Parathyroid adenoma (tissue), 2 donors: ENCODE results near the gene DHX58.

Source experiments
- H2AFZ ChIP-seq: fragments of 300-600 bp; sonication (generic); one replicate; pipeline ENCODE4 v1.7.0; 2017; ENCODE audit warnings: antibody characterized with exemption, mild to moderate bottlenecking
- H3K27ac ChIP-seq: fragments of 300-600 bp; sonication (generic); one replicate; pipeline ENCODE4 v1.7.0; 2017
- H3K27me3 ChIP-seq: fragments of 300-600 bp; sonication (generic); one replicate; pipeline ENCODE4 v1.7.0; 2017; ENCODE audit warnings: low read length; ENCODE audit not compliant: control insufficient read depth, insufficient read depth
- H3K36me3 ChIP-seq: fragments of 300-600 bp; sonication (generic); one replicate; pipeline ENCODE4 v1.7.0; 2017; ENCODE audit warnings: low read length; ENCODE audit not compliant: control insufficient read depth, insufficient read depth
- H3K4me1 ChIP-seq: fragments of 300-600 bp; sonication (generic); one replicate; pipeline ENCODE4 v1.7.0; 2017; ENCODE audit warnings: control low read depth
- H3K4me2 ChIP-seq: fragments of 300-600 bp; sonication (generic); one replicate; pipeline ENCODE4 v1.7.0; 2017; ENCODE audit warnings: low read length
- H3K4me3 ChIP-seq: fragments of 300-600 bp; sonication (generic); one replicate; pipeline ENCODE4 v1.7.0; 2017; ENCODE audit warnings: low read depth, low read length
- H3K79me2 ChIP-seq: fragments of 300-600 bp; sonication (generic); one replicate; pipeline ENCODE4 v1.7.0; 2017; ENCODE audit warnings: control low read depth
- H3K9ac ChIP-seq: fragments of 300-600 bp; sonication (generic); one replicate; pipeline ENCODE4 v1.7.0; 2017; ENCODE audit warnings: mild to moderate bottlenecking
- H3K9me3 ChIP-seq: fragments of 300-600 bp; sonication (generic); one replicate; pipeline ENCODE4 v1.7.0; 2017; ENCODE audit warnings: low read length; ENCODE audit not compliant: control insufficient read depth
- CTCF ChIP-seq: fragments of 300-600 bp; sonication (generic); IDR thresholded peaks from one replicate; pipeline ENCODE4 v1.7.0; 2017; ENCODE audit warnings: antibody characterized with exemption, mild to moderate bottlenecking
- donor health status: primary hyperparathyroidism.

Gene DHX58

GRCh38 chr17:42118545-42118944 lies 6.0 kb upstream of the DHX58 start:
- H3K27ac ChIP-seq = no peak overlapping the region
- H3K36me3 ChIP-seq = no peaks in the 10 kb centered on the region
- no peak overlapping the region for H3K9ac ChIP-seq
- H3K79me2 ChIP-seq = no peaks in the 10 kb centered on the region
- H3K4me2 ChIP-seq = no peak overlapping the region
- H3K9me3 ChIP-seq = no peaks in the 10 kb centered on the region
- H3K4me1 ChIP-seq = peaks cover 3% of the 10 kb centered on the region
- H3K4me3 ChIP-seq = no peak overlapping the region
- no peak overlapping the region for H2AFZ ChIP-seq
- H3K27me3 ChIP-seq = no peaks in the 10 kb centered on the region
- TF ChIP-seq CTCF = peak; percentile 34

GRCh38 chr17:42118126-42118510 lies 5.6 kb upstream of the DHX58 start:
- no peaks in the 10 kb centered on the region for H3K9me3 ChIP-seq
- H3K27ac ChIP-seq = no peak overlapping the region
- no peak overlapping the region for H3K4me3 ChIP-seq
- H2AFZ ChIP-seq = no peak overlapping the region
- H3K9ac ChIP-seq = no peak overlapping the region
- peaks cover 4% of the 10 kb centered on the region for H3K4me1 ChIP-seq
- no peak for TF ChIP-seq CTCF
- H3K36me3 ChIP-seq = no peaks in the 10 kb centered on the region
- H3K27me3 ChIP-seq = no peaks in the 10 kb centered on the region
- H3K4me2 ChIP-seq = no peak overlapping the region
- H3K79me2 ChIP-seq = no peaks in the 10 kb centered on the region

GRCh38 chr17:42117397-42118125 lies 5.0 kb upstream of the DHX58 start:
- no peak overlapping the region for H3K9ac ChIP-seq
- H3K4me3 ChIP-seq = no peak overlapping the region
- no peaks in the 10 kb centered on the region for H3K9me3 ChIP-seq
- H3K79me2 ChIP-seq = no peaks in the 10 kb centered on the region
- H3K4me2 ChIP-seq = no peak overlapping the region
- no peak overlapping the region for H3K27ac ChIP-seq
- no peak for TF ChIP-seq CTCF
- H3K4me1 ChIP-seq = peaks cover 9% of the 10 kb centered on the region
- no peaks in the 10 kb centered on the region for H3K27me3 ChIP-seq
- no peaks in the 10 kb centered on the region for H3K36me3 ChIP-seq
- no peak overlapping the region for H2AFZ ChIP-seq

- Histone ChIP-seq H3K36me3 (no peaks in the 10 kb centered on the region), H3K4me3 (no peak overlapping the region), H3K27ac (no peak overlapping the region), H3K4me1 (peaks cover 12% of the 10 kb centered on the region), H3K27me3 (no peaks in the 10 kb centered on the region), H3K9me3 (no peaks in the 10 kb centered on the region), H3K79me2 (no peaks in the 10 kb centered on the region), H3K4me2 (no peak overlapping the region), H2AFZ (no peak overlapping the region), H3K9ac (no peak overlapping the region)
- peak; percentile 94 for TF ChIP-seq CTCF
These were observed 4.3 kb upstream of the DHX58 start for GRCh38 chr17:42116705-42117396.
